GM12875 (cell line): ENCODE data around the gene PYY.

Source experiments
- H3K4me3 ChIP-seq: one replicate; pipeline ENCODE4 v1.5.1; 2011; ENCODE audit warnings: low read depth, low read length, control low read depth
- CTCF ChIP-seq: IDR thresholded peaks from 2 replicates; pipeline ENCODE4 v1.5.1; 2011; ENCODE audit warnings: low read depth, mild to moderate bottlenecking, control low read depth, inconsistent platforms, low read length, moderate library complexity, borderline replicate concordance; ENCODE audit not compliant: insufficient read depth

The PYY gene

GRCh38 chr17:43952724-43953666 lies 745 bp downstream of the PYY start:
- no peak overlapping the region for H3K4me3 ChIP-seq
- no peak for TF ChIP-seq CTCF

- H3K4me3 ChIP-seq = no peak overlapping the region
- no peak for TF ChIP-seq CTCF
These were observed 1.4 kb downstream of the PYY start for GRCh38 chr17:43952351-43952723.

GRCh38 chr17:43951750-43952149 lies 2.0 kb downstream of the PYY start:
- TF ChIP-seq CTCF = no peak
- H3K4me3 ChIP-seq = no peak overlapping the region

GRCh38 chr17:43950554-43950953 lies 3.2 kb downstream of the PYY start:
- no peak for TF ChIP-seq CTCF

GRCh38 chr17:43949781-43950180 lies 4.0 kb downstream of the PYY start:
- TF ChIP-seq CTCF = no peak
- H3K4me3 ChIP-seq = no peak overlapping the region

More at GRCh38 chr17:43950554-43950953, 3.2 kb downstream of the PYY start:
- H3K4me3 ChIP-seq = no peak overlapping the region

GRCh38 chr17:43946781-43947180 lies 7.0 kb downstream of the PYY start:
- TF ChIP-seq CTCF = no peak
- H3K4me3 ChIP-seq = no peak overlapping the region
